K562 (cell line): ENCODE measurements around the gene TCF19.

Experiments used
- FOXK1 ChIP-seq: sonication (generic); formaldehyde crosslinking; IDR thresholded peaks from 2 replicates; pipeline ENCODE4 v1.8.0; 2022; ENCODE audit warnings: missing genetic modification reagents, mild to moderate bottlenecking, borderline replicate concordance
- SMARCE1 ChIP-seq: fragments of 450-650 bp; IDR thresholded peaks from 2 replicates; pipeline ENCODE4 v1.7.1; 2016; ENCODE audit warnings: mild to moderate bottlenecking
- TF ChIP-seq, protein P1 (sequence below): sonication (generic); formaldehyde crosslinking; IDR thresholded peaks from 2 replicates; pipeline ENCODE4 v1.9.0; 2022; ENCODE audit warnings: mild to moderate bottlenecking, missing genetic modification reagents

GRCh38 chr6:31158140-31158862 lies at the start of gene TCF19:
- TF ChIP-seq SMARCE1 (no peak), FOXK1 (CRISPR knock-in tag) (no peak)
- TF ChIP-seq, protein P1, sequence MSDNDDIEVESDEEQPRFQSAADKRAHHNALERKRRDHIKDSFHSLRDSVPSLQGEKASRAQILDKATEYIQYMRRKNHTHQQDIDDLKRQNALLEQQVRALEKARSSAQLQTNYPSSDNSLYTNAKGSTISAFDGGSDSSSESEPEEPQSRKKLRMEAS, result peak; percentile 63; the same call in 1 of the 2 replicates
